ENCODE measurements around the gene KIF6.

The KIF6 gene

GRCh38 chr6:39572661-39573340 is 152.4 kb downstream of the KIF6 start:
- Histone ChIP-seq H3K9me3 (ENCODE audit: control insufficient read depth, low read length) (no peaks in the 10 kb centered on the region), H3K36me3 (ENCODE audit: control insufficient read depth, insufficient read depth, low read length) (no peaks in the 10 kb centered on the region), H3K4me3 (ENCODE audit: low read length) (no peak overlapping the region)

GRCh38 chr6:39568896-39569295 is 156.3 kb downstream of the KIF6 start:
- no peaks in the 10 kb centered on the region for H3K27me3 ChIP-seq (ENCODE audit: control insufficient read depth, insufficient read depth, low read length)
- H3K36me3 ChIP-seq (ENCODE audit: control insufficient read depth, insufficient read depth, low read length), result no peaks in the 10 kb centered on the region
- no peak overlapping the region for H3K4me3 ChIP-seq (ENCODE audit: low read length)
- no peaks in the 10 kb centered on the region for H3K4me1 ChIP-seq (ENCODE audit: control insufficient read depth, insufficient read depth, low read length)
- H3K9me3 ChIP-seq (ENCODE audit: control insufficient read depth, low read length), result no peaks in the 10 kb centered on the region
- H3K9ac ChIP-seq (ENCODE audit: low read length), result no peak overlapping the region

More at GRCh38 chr6:39572661-39573340, 152.4 kb downstream of the KIF6 start:
- no peaks in the 10 kb centered on the region for H3K27me3 ChIP-seq (ENCODE audit: control insufficient read depth, insufficient read depth, low read length)
- H3K9ac ChIP-seq (ENCODE audit: low read length), result no peak overlapping the region
- H3K4me1 ChIP-seq (ENCODE audit: control insufficient read depth, insufficient read depth, low read length), result no peaks in the 10 kb centered on the region

GRCh38 chr6:39567091-39567490 is 158.1 kb downstream of the KIF6 start:
- Histone ChIP-seq H3K9me3 (ENCODE audit: control insufficient read depth, low read length) (no peaks in the 10 kb centered on the region), H3K27me3 (ENCODE audit: control insufficient read depth, insufficient read depth, low read length) (no peaks in the 10 kb centered on the region), H3K4me3 (ENCODE audit: low read length) (no peak overlapping the region), H3K9ac (ENCODE audit: low read length) (no peak overlapping the region), H3K36me3 (ENCODE audit: control insufficient read depth, insufficient read depth, low read length) (no peaks in the 10 kb centered on the region), H3K4me1 (ENCODE audit: control insufficient read depth, insufficient read depth, low read length) (no peaks in the 10 kb centered on the region)

GRCh38 chr6:39566456-39566855 is 158.8 kb downstream of the KIF6 start:
- H3K36me3 ChIP-seq (ENCODE audit: control insufficient read depth, insufficient read depth, low read length), result no peaks in the 10 kb centered on the region
- no peaks in the 10 kb centered on the region for H3K9me3 ChIP-seq (ENCODE audit: control insufficient read depth, low read length)
- H3K9ac ChIP-seq (ENCODE audit: low read length), result no peak overlapping the region
- no peaks in the 10 kb centered on the region for H3K4me1 ChIP-seq (ENCODE audit: control insufficient read depth, insufficient read depth, low read length)
- no peak overlapping the region for H3K4me3 ChIP-seq (ENCODE audit: low read length)
- no peaks in the 10 kb centered on the region for H3K27me3 ChIP-seq (ENCODE audit: control insufficient read depth, insufficient read depth, low read length)

- Histone ChIP-seq H3K9me3 (ENCODE audit: control insufficient read depth, low read length) (no peaks in the 10 kb centered on the region), H3K4me1 (ENCODE audit: control insufficient read depth, insufficient read depth, low read length) (no peaks in the 10 kb centered on the region), H3K27me3 (ENCODE audit: control insufficient read depth, insufficient read depth, low read length) (no peaks in the 10 kb centered on the region), H3K36me3 (ENCODE audit: control insufficient read depth, insufficient read depth, low read length) (no peaks in the 10 kb centered on the region), H3K9ac (ENCODE audit: low read length) (no peak overlapping the region), H3K4me3 (ENCODE audit: low read length) (no peak overlapping the region)
Measured at GRCh38 chr6:39565956-39566355, 159.3 kb downstream of the KIF6 start.

GRCh38 chr6:39563566-39564311 is 161.5 kb downstream of the KIF6 start:
- Histone ChIP-seq H3K27me3 (ENCODE audit: control insufficient read depth, insufficient read depth, low read length) (no peaks in the 10 kb centered on the region), H3K9me3 (ENCODE audit: control insufficient read depth, low read length) (no peaks in the 10 kb centered on the region), H3K4me3 (ENCODE audit: low read length) (no peak overlapping the region), H3K4me1 (ENCODE audit: control insufficient read depth, insufficient read depth, low read length) (no peaks in the 10 kb centered on the region), H3K9ac (ENCODE audit: low read length) (no peak overlapping the region), H3K36me3 (ENCODE audit: control insufficient read depth, insufficient read depth, low read length) (no peaks in the 10 kb centered on the region)

- no peak overlapping the region for H3K4me3 ChIP-seq (ENCODE audit: low read length)
- H3K9me3 ChIP-seq (ENCODE audit: control insufficient read depth, low read length), result no peaks in the 10 kb centered on the region
- no peak overlapping the region for H3K9ac ChIP-seq (ENCODE audit: low read length)
- H3K36me3 ChIP-seq (ENCODE audit: control insufficient read depth, insufficient read depth, low read length), result no peaks in the 10 kb centered on the region
- H3K4me1 ChIP-seq (ENCODE audit: control insufficient read depth, insufficient read depth, low read length), result no peaks in the 10 kb centered on the region
- H3K27me3 ChIP-seq (ENCODE audit: control insufficient read depth, insufficient read depth, low read length), result no peaks in the 10 kb centered on the region
Measured at GRCh38 chr6:39561536-39562266, 163.5 kb downstream of the KIF6 start.

- no peaks in the 10 kb centered on the region for H3K27me3 ChIP-seq (ENCODE audit: control insufficient read depth, insufficient read depth, low read length)
- no peak overlapping the region for H3K9ac ChIP-seq (ENCODE audit: low read length)
- no peaks in the 10 kb centered on the region for H3K36me3 ChIP-seq (ENCODE audit: control insufficient read depth, insufficient read depth, low read length)
- no peak overlapping the region for H3K4me3 ChIP-seq (ENCODE audit: low read length)
- H3K4me1 ChIP-seq (ENCODE audit: control insufficient read depth, insufficient read depth, low read length), result no peaks in the 10 kb centered on the region
- no peaks in the 10 kb centered on the region for H3K9me3 ChIP-seq (ENCODE audit: control insufficient read depth, low read length)
Measured at GRCh38 chr6:39560915-39561314, 164.3 kb downstream of the KIF6 start.

GRCh38 chr6:39558591-39559190 is 166.5 kb downstream of the KIF6 start:
- H3K27me3 ChIP-seq (ENCODE audit: control insufficient read depth, insufficient read depth, low read length), result no peaks in the 10 kb centered on the region
- no peak overlapping the region for H3K9ac ChIP-seq (ENCODE audit: low read length)
- no peaks in the 10 kb centered on the region for H3K9me3 ChIP-seq (ENCODE audit: control insufficient read depth, low read length)
- no peaks in the 10 kb centered on the region for H3K4me1 ChIP-seq (ENCODE audit: control insufficient read depth, insufficient read depth, low read length)
- no peak overlapping the region for H3K4me3 ChIP-seq (ENCODE audit: low read length)
- no peaks in the 10 kb centered on the region for H3K36me3 ChIP-seq (ENCODE audit: control insufficient read depth, insufficient read depth, low read length)

GRCh38 chr6:39558079-39558478 is 167.1 kb downstream of the KIF6 start:
- Histone ChIP-seq H3K4me3 (ENCODE audit: low read length) (no peak overlapping the region), H3K4me1 (ENCODE audit: control insufficient read depth, insufficient read depth, low read length) (no peaks in the 10 kb centered on the region), H3K9ac (ENCODE audit: low read length) (no peak overlapping the region), H3K36me3 (ENCODE audit: control insufficient read depth, insufficient read depth, low read length) (no peaks in the 10 kb centered on the region), H3K27me3 (ENCODE audit: control insufficient read depth, insufficient read depth, low read length) (no peaks in the 10 kb centered on the region), H3K9me3 (ENCODE audit: control insufficient read depth, low read length) (no peaks in the 10 kb centered on the region)

GRCh38 chr6:39555136-39555535 is 170.1 kb downstream of the KIF6 start:
- Histone ChIP-seq H3K9me3 (ENCODE audit: control insufficient read depth, low read length) (no peaks in the 10 kb centered on the region), H3K4me1 (ENCODE audit: control insufficient read depth, insufficient read depth, low read length) (no peaks in the 10 kb centered on the region), H3K4me3 (ENCODE audit: low read length) (no peak overlapping the region), H3K27me3 (ENCODE audit: control insufficient read depth, insufficient read depth, low read length) (no peaks in the 10 kb centered on the region), H3K9ac (ENCODE audit: low read length) (no peak overlapping the region), H3K36me3 (ENCODE audit: control insufficient read depth, insufficient read depth, low read length) (no peaks in the 10 kb centered on the region)
